ENCODE data around the gene MCF2L2. TPM values are rescaled to one million over a fixed set of nuclear protein-coding genes. Genes with fewer than 3 reads are reported as not detected.

Gene MCF2L2
- total and polyA plus RNA-seq, 2 experiments from 2014 or later, result 6.7 to 14.6 TPM

- Histone ChIP-seq H3K36me3 (ENCODE audit: insufficient read depth) (peaks cover 6% of the 10 kb centered on the region; the same call in 1 of the 2 replicates), H3K9me2 (ENCODE audit: insufficient read depth) (no peaks in the 10 kb centered on the region; the same call in 1 of the 2 replicates), H3F3A (replicated peaks; ENCODE audit: low read depth) (no peaks in the 10 kb centered on the region), H3K4me3 (no peak overlapping the region), H3K27ac (ENCODE audit: low read depth) (no peak overlapping the region), H3K4me1 (ENCODE audit: insufficient read depth) (no peaks in the 10 kb centered on the region), H3K27me3 (ENCODE audit: insufficient read depth) (no peaks in the 10 kb centered on the region), H4K20me1 (replicated peaks; ENCODE audit: insufficient read depth) (no peaks in the 10 kb centered on the region; the same call in 1 of the 2 replicates), H3K79me2 (replicated peaks; ENCODE audit: insufficient read depth) (no peaks in the 10 kb centered on the region; the same call in 1 of the 2 replicates), H2AFZ (no peak overlapping the region), H3K4me2 (no peak overlapping the region)
- DNase-seq (ENCODE audit: low spot score) (no peak), ATAC-seq (no peak)
- Mint-ChIP-seq H3K9me3 (no peaks in the 10 kb centered on the region), H3K4me3 (no peak overlapping the region), H3K4me1 (no peaks in the 10 kb centered on the region), H3K27me3 (ENCODE audit: insufficient read depth, low read depth, poor library complexity) (no peaks in the 10 kb centered on the region), H3K36me3 (ENCODE audit: low read depth) (peaks cover 12% of the 10 kb centered on the region), H3K27ac (no peak overlapping the region)
- TF ChIP-seq REST (IDR thresholded peaks at IDR 0.05; ENCODE audit: unreplicated experiment) (no peak), EZH2phosphoT487 (IDR thresholded peaks at IDR 0.05; ENCODE audit: unreplicated experiment) (no peak), POLR2AphosphoS5 (IDR thresholded peaks at IDR 0.05; ENCODE audit: low read depth) (no peak), CREB1 (CRISPR knock-in tag; IDR thresholded peaks at IDR 0.05; ENCODE audit: low read depth) (no peak), STAT1 (IDR thresholded peaks at IDR 0.05; ENCODE audit: unreplicated experiment) (no peak), ETS1 (IDR thresholded peaks at IDR 0.05) (no peak), EZH2 (IDR thresholded peaks at IDR 0.05; ENCODE audit: low read depth, unreplicated experiment) (no peak), ZNF114 (CRISPR knock-in tag; IDR thresholded peaks at IDR 0.05) (no peak), ZNF462 (CRISPR knock-in tag; IDR thresholded peaks at IDR 0.05) (no peak), JUNB (IDR thresholded peaks at IDR 0.05; ENCODE audit: unreplicated experiment) (no peak), CTCF (conservative IDR thresholded peaks at IDR 0.05; ENCODE audit: low read depth in 2 of 2) (no peak)
These were observed 138.2 kb downstream of the MCF2L2 start for GRCh38 chr3:183290216-183290615.

Data from GM23338 (cell line).